NCI-H460 (cell line): ENCODE results near the gene ADAMTS15. TPM values are rescaled to one million over a fixed set of nuclear protein-coding genes. Genes with fewer than 3 reads are reported as not detected.

Experiments used
- DNase-seq: peaks from one replicate; pipeline ENCODE4 v3.0.0-alpha.2; 2016; ENCODE audit warnings: low read depth; ENCODE audit errors: extremely low read depth
- total RNA-seq: library from RNA; depleted of rRNA; stranded (reverse); fragments of >200 nt; shearing (Covaris generic); gene quantifications from 2 replicates; pipeline ENCODE4 v1.2.3, GENCODE V29; 2014

The ADAMTS15 gene
- total RNA-seq, 1 experiment from 2014 or later, result 0.05 TPM

DNA sequence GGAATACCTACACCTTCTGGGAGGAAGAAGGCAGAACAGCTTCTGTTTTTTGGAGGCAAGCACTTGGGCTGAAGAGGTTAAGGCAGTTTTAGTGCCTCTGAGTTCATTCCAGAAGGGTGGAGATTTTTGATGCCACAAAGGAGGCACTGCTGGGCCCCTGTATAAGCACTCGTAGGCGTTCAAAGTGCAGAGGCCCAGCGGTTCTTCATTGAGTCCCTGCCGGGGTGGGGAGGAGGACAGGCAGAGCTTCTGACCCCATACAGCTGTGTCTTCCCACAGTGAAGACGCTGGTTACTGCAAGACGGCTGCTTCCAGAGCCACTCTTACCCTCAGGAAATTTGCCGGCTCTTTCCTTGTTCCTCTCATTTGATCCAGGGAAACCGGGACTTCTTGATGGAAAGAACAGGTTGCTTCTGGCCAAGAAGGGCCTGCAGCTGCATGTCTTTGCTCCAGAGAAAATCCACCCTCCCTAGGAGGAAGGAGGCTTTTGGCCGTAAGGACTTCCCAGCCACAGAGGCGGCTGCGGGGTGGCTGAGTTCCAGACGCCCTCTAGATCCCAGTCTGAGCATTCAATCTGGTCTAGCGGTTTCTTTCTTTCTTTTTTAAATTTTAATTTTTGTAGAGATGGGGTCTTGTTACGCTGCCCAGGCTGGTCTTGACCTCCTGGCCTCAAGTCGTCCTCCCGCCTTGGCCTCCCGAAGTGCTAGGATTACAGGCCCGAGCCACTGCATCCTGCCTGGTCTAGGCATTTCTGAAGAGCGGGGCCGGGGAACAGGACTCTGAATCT is 9.4 kb downstream of the ADAMTS15 start:
- no peak for DNase-seq

DNA sequence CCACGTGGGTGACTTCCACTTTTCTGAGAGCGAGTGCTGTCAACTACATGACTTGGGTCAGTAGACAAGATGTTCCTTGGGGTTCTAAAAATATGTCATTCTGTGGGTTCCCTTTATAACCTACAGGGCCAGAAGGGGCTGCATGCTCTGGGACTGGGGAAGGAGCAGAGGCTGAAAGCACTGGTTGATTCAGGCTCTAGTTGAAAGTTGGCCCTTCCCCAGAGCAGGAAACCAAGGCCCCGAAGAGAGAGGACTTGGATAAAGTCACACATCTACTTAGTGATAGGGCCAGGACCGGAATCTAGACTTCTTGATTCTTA is 9.9 kb downstream of the ADAMTS15 start:
- no peak for DNase-seq

DNA sequence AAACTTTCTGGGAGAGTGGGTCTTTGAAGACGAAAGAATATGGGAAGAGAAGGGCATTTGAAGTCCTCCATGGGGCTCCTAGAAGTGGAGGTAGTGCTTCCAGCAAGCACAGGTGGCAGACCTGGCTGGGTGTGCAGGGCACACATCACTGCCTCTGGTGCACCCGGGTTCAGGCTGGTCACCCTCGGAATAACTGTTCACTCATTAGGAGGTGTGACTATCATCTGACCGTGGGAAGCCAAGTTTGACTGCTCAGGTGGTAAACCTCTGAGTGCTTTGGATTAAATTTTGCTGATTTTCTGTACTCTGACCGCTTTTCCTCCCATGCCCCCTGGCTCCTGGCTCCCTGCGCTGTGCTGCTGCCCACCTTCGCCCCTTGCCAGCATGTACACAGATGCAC is 11.1 kb downstream of the ADAMTS15 start:
- DNase-seq, result no peak

DNA sequence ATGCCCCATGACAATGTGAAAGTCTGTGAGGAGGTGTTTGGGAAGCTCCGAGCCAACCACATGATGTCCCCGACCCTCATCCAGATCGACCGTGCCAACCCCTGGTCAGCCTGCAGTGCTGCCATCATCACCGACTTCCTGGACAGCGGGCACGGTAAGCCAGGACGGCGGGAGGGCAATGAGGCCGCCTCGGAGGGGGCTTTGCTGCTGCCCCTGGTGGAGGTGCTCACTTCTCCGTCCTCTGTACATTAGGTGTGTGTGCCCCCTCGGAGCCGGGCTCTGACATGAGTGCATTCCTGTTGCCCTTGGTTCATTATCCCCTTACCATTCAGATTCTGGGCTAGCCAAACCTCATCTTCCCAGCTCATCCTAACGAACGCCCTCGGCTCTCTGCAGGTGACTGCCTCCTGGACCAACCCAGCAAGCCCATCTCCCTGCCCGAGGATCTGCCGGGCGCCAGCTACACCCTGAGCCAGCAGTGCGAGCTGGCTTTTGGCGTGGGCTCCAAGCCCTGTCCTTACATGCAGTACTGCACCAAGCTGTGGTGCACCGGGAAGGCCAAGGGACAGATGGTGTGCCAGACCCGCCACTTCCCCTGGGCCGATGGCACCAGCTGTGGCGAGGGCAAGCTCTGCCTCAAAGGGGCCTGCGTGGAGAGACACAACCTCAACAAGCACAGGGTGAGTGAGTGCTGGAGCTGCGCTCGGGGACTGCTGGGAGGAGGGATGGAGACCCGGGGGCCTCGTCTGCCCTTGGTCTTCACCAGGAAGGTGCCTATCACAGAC is 13.8 kb downstream of the ADAMTS15 start:
- no peak for DNase-seq

DNA sequence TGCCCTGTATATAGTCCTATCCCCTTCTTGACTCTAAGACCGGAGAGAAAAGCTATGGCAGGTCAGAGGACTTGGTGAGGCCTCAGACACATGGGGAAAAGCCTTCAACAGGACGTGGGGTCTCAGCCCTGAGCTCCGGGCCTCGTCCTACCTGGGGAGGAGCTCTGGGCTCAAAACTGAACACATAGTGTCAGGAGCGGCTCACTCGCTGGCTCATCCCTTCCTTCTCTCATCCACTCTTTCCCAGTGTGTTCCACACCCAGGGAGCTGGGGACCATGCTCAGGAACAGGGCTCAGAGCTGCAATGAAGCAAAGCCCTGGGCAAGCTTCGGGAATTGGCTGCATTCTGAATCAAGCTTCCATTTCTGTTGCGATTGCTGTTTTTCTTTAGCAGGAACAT is 14.5 kb downstream of the ADAMTS15 start:
- DNase-seq, result no peak

DNA sequence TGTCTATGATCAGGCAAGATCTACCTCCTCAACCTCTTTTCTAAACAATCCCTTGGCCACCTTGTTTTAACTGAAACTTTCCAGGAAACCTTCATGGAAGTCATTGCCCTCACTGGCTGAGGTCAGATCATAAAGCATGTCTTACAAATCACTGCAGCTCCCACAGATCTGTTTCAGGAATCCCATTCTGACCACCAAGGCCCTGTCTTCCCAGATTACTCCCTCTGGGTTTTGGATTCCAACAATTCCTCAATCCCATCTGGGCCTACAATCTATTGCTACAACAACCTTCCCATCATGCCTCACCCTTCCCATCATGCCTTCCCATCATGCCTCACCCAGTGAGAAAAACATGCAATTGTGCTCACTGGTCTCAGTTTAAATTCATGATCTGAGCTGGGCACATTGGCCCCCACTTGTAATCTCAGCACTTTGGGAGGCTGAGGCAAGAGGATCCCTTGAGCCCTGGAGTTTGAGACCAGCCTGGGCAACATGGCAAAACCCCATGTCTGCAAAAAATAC is 15.9 kb downstream of the ADAMTS15 start:
- no peak for DNase-seq

DNA sequence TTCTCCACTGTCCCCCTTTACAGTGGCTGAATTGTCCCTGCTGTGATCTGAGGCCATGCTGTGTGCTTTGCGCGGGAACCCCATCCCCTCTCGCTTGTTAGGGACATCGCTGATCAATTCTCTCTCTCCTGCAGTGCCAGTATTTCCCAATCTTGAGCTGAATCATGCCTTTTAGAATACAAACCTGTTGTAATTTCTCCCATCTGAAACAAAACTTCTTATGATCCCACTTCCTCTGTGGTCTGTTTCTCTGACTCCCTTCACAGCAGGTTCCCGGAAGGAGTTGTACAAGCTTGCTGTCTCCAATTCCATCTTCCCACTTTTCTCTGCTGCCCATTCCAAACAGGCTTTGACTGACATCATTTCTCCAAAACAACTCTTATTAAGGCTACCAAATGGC is 16.8 kb downstream of the ADAMTS15 start:
- DNase-seq, result no peak

DNA sequence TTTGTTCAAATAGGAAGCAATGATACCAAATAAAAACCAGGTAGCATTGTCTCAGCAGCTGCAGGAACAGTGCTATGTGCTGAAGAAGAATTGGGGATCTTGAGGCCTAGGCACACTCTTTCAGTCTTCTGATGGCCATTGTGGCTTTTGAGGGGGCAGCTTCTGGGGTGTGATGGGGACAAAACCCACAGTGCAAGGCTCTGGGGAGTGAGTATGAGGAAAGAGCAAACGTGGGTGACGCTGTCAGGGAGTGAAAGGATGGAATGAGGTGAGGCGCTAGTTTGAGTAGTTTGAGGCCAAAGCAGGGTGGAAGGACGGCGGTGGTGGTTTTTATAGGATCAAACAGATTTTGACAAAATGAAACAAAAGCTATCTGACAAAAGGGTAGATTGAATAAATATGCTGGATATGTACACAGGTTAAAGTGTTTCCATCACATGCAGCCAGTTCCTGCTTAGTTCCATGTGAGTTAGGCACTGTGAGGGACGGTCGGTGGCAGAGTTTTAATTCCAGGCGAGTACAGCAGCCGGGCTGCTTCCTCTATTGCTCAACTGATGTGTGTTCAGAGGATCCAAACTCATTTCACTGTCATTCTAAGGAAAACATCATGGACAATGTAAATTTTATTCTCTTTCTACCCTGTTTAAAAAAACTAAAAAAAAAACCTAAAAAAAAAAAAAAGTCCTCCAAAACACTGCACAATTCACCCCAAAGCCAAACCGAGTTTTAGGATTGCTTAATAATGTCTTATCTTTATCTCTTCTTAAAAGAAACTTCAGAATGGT is 18.9 kb downstream of the ADAMTS15 start:
- no peak for DNase-seq

DNA sequence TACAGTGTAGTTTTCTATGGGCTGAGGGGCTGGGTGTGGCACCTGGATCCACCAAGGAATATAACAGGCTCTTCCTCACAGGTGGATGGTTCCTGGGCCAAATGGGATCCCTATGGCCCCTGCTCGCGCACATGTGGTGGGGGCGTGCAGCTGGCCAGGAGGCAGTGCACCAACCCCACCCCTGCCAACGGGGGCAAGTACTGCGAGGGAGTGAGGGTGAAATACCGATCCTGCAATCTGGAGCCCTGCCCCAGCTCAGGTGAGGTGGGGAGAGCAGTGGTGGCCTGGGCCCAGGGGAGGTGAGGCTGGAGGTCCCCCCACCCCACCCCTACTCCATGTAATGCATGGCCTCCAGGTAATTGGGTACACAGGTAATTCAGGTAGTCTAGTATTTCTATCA is 20.7 kb downstream of the ADAMTS15 start:
- DNase-seq, result no peak

DNA sequence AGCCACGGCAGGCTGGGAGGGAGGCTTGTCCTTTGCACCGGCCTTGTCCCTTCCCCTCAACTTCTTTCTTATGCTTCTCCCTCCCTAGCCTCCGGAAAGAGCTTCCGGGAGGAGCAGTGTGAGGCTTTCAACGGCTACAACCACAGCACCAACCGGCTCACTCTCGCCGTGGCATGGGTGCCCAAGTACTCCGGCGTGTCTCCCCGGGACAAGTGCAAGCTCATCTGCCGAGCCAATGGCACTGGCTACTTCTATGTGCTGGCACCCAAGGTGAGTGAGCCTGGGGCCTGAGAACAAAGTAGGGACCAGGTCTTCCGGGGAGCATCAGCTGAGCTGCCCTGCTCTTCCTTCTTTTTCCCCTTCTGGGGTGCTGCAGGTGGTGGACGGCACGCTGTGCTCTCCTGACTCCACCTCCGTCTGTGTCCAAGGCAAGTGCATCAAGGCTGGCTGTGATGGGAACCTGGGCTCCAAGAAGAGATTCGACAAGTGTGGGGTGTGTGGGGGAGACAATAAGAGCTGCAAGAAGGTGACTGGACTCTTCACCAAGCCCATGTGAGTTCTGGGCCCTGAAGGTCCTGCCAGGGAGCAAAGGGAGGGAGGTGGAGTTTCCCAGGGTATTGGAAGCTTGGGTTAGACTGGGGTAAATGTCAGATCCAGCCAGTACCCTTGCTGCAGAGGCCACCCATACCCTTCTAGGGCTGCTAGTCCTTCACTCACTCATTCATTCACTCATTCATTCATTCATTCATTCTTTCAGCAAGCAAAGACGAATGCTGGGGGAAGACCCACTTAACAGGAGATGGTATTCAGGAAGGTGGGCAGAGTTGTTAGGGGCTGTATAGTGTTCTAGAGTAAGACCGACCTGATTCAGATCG is 22.6 kb downstream of the ADAMTS15 start:
- DNase-seq, result no peak

DNA sequence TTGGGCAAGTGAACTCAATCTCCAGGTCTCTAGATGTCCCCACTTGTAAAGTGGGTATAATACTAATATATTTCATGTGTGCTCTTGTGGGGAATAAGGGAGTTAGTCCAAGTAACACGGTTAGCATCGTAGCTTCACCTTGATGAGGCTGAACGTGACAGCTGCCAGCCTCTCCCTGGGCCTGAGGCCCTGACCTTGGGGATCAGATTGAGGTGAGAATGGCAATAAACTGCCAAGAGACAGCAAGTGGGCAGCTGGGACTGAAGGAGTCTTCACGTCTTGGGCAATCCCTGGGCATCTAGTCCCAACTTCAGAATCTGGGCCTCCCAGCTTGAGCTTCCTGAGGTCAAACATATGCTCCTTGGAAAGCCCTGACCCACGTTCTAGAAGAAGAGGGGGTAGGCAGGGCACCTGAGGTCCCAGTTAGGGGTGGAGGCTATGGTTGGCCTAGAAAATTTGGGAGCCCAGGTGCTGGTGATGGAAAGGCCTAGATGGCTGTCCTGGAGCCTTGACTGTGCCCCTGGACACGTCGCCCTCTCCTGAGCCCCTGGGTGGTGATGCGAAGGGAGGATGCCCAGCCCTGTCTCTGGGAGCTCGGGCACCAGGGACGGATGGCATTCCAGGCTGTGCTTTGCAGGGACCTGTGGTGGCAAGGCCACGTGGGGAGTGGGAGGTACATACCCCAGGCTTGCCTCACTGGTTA is 23.4 kb downstream of the ADAMTS15 start:
- DNase-seq, result no peak

DNA sequence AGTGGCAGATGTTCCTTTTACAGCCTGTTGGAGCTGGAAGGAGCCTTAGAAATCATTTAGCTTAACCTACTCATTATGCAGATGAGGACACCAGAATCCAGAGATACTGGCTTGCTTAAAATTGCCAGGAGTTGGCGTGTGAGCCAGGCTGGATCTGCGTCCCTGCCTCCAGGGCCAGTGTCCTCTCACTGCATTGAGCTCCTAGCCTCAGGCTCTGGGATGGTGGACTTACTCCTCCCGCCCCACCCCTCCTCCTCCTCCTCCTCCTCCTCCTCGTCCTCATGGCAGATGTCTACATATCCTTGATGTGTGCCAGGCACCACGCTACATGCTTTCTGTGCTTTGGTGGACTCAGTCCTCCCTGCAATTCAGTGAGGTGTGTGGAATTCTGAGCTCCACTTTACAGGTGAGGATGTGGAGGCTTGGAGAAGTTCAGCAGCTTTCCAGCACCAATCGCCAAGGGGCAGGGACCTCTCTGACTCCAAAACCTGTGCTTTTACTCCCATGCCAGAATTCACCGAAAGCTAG is 24.1 kb downstream of the ADAMTS15 start:
- DNase-seq, result no peak

DNA sequence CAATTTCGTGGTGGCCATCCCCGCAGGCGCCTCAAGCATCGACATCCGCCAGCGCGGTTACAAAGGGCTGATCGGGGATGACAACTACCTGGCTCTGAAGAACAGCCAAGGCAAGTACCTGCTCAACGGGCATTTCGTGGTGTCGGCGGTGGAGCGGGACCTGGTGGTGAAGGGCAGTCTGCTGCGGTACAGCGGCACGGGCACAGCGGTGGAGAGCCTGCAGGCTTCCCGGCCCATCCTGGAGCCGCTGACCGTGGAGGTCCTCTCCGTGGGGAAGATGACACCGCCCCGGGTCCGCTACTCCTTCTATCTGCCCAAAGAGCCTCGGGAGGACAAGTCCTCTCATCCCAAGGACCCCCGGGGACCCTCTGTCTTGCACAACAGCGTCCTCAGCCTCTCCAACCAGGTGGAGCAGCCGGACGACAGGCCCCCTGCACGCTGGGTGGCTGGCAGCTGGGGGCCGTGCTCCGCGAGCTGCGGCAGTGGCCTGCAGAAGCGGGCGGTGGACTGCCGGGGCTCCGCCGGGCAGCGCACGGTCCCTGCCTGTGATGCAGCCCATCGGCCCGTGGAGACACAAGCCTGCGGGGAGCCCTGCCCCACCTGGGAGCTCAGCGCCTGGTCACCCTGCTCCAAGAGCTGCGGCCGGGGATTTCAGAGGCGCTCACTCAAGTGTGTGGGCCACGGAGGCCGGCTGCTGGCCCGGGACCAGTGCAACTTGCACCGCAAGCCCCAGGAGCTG is 24.8 kb downstream of the ADAMTS15 start:
- DNase-seq, result no peak

DNA sequence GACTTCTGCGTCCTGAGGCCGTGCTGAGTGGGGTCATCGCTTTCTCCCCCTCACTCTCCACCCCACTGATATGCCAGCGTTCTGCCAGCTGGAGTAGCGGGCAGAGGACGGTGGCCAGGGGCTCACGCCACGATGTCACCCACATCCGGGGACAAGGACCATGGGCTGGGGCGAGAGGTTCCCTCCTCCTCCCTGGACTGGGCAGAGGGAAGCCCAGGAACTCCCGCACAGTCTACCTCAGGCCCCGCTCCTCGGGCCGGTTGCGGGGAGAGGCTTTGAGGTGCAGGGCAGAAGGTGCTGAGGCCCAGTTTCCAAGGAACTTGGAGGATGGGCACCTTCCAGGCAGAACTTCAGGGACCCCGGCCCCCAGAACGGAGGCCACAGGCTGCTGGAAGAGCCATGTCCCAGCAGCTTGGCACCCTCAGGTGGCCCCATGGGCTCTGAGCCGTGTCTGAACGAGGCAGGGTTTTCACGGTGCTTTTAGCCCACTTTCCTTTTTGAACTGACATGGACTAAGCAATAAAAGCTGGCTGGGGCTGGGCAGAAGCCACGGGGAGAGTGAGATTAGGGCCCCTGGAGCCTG is 25.4 kb downstream of the ADAMTS15 start:
- no peak for DNase-seq

DNA sequence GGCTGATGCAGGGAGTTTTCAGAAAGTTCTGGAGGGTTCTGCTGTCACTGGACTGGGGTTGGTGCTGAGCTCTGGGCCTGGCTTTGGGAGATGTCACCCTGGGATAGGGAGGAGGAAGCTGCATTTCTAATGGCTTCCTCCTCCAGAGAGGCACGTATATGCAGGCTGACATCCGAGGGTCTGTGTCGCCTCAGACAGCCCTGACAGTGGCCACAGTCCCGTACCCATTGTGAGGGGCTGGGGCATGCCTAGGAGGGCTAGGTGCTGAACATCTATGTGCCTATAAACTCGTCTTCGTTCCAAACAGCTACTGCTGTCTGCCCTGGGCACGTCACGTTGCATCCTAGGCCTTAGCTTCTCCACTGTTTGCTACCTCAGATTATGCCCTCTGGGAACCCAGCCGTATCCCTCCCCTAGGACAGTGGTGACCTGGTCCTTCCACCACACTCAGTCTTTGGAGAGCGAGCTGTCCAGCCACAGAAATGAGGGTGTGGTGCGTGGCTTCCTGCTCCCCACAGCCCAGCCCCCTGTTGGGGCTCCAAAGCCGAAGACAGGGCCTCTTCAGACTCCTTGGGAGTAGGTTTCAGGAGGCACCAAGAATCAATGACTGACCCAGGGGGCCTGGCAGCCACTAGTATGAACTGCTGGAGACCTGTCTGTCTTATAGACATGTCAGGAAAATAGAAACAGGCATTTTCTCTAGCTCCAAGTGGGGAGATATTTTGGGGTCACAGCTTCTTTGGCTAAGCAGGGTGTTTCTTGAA is 26.4 kb downstream of the ADAMTS15 start:
- DNase-seq, result no peak

DNA sequence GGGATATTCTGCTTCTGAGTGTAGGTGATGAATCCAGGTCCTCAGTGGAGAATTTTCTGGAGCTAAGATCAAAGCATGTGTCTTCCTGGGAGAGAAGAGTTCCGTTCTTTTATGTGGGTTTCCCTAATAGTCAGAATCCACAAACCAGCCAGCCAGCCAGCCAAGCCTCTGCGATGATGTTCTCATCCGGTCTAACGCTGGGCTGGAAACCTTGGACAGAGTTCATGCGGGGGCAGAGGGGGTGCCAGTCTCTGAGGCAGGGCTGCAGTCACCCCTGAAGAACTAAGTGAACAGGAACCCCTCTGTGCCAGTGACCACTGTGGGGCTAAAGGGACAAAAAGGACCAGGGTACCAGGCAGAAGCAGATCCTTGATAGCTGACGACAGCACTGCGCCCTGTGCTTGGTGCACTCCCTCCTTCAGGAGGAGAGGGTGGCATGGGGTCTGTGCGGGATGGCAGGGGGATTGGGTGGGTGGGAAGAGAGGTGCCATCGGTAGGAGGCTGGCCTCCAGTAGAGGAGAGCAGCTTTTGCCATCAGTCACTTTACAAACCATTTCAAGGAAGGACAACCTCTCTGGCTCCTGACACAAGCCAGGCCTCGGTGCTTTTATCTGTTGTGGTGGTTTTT is 27.1 kb downstream of the ADAMTS15 start:
- DNase-seq, result no peak
